Measurements from ENCODE around the gene ST3GAL3. TPM values are rescaled to one million over a fixed set of nuclear protein-coding genes. Genes with fewer than 3 reads are reported as not detected.

The ST3GAL3 gene
- total RNA-seq, 2 experiments from 2014 or later: 10.6 to 12.1 TPM

DNA sequence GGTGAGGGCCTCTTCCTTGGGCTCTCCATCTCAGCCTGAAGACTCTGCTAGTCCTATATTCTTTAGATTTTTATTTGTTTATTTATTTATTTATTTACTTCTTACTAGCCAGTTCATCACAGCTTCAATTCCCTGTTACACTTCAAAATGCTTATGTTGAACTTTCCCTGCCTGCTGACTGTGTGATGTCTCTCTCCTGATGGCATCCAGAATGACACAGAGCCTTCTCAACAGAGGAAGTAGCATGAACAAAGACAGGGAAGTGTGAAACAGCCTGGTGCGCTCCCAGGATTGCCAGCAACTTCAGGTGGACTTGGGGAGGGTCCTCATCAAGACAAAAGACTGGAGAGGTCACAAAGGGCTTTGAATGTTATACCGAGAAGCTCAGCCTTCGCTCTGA, 235.1 kb downstream of the ST3GAL3 start:
- ChIA-PET POLR2A (no interaction called here), CTCF (interaction anchor here (8.4 kb wide), 1 partner anchor 7 kb away, joined by 72 read pairs; the partner anchor contains the start of gene ARTN)

DNA sequence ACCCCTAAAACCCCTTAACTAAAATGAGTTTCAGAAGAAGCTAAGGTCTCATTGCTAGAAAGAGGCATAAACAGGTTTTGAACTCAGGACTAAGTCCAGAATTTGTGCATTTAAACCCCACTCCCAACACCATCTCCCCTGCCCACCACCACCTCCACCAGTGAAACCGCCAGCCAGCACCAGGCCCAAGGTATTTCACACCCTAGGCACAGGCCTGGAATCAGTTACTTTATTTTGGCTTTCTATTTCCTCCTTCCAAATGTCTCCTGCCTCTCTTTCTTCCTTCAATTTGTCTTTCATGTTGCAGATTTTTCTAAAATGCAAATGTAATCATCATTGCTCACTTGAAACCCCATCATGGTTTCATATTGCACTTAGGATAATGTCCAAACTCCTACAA, 237.5 kb downstream of the ST3GAL3 start:
- CTCF ChIA-PET: interaction anchor here (1.5 to 8.4 kb wide), 2 partner anchors 10 to 181 kb away, joined by 10 to 72 read pairs; partner anchors contain the start of gene ARTN
- POLR2A ChIA-PET: interaction anchor here (1.0 kb wide), 1 partner anchor 415 kb away, joined by 6 read pairs; no protein-coding TSS in a partner anchor

DNA sequence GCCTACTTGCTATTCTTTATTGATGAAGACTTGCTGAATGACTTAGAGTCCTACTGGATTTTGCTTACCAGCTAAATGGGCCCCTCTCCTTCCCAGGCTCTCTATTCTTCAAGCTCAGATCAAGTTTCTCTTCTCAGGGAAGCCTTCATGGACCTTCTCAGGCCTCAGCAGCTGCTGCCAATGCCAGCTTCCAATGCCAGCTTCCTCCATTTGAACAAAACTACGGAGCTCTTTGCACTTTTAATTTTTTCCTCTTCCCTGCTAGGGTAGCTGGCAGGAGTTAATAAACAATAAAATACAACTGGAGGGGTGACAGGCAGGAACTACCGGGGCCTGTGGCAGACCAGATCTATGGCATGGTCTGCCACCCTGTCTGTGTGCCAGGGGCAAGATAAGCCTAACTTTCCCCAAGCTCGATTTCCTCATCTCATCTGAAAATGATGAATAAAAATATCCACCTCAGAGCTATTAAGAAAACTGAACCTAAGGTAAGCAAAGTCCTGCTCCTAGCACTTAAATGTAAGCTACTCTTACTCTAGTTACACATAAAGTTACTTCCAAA, 238.4 kb downstream of the ST3GAL3 start:
- POLR2A ChIA-PET: interaction anchor here (1.6 kb wide), 1 partner anchor 296 kb away, joined by 5 read pairs; the partner anchor contains the start of gene KDM4A

DNA sequence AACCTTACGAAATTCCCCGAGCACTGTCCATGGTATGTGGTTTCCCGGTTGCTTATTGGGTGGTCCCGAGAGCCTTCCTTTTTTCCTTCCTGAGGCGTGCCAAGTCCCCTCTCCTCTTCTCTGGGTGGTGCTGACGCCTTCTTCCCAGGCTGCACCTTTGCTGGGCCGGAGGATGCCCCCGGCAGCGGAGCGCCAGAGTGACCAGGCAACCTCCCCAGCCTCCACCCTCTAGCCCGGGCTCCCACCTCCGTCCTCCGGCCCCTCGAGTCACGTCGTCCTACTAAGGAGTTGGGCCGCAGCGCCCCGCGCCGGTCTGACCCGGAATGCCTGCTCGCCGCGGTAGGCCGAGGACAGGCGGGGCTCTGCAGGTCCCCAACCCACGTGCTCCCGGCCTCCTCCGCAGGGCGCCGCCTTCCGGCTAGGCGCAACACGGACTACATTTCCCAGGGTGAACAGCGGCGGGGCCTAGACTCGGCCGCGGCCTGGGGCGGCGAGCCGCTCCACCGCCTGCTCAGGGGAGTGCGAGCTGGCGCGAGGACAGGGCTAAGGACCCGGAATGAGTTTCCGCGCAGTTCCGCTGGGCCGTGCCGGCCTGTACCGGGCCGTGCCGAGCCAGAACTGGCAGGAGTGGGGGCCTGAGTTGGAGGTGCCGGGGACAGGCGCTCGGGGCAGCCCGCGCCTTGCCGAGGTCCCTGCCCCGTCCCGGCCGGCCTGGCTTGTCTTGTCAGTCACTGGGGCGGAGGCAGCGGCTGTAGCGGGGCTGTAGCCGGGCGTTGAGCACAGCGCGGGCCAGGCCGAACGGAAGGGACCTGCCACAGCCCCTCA, 239.1 kb downstream of the ST3GAL3 start, which contains the start of gene IPO13:
IPO13 (plus strand) TSS at position 715 of the 825 bp plus-strand sequence. CDS start 651 bp downstream, outside the sequence.
- ChIA-PET POLR2A (interaction anchor here (1.6 kb wide), 1 partner anchor 296 kb away, joined by 5 read pairs; the partner anchor contains the start of gene KDM4A), CTCF (interaction anchor here (0.8 to 8.4 kb wide), 7 partner anchors 11 to 413 kb away, joined by 3 to 72 read pairs (median 4); partner anchors contain the start of genes ARTN and DPH2)

More for the DNA sequence above, 238.4 kb downstream of the ST3GAL3 start:
- CTCF ChIA-PET: interaction anchor here (0.8 to 8.4 kb wide), 7 partner anchors 11 to 412 kb away, joined by 3 to 72 read pairs (median 4); partner anchors contain the start of genes ARTN and DPH2

DNA sequence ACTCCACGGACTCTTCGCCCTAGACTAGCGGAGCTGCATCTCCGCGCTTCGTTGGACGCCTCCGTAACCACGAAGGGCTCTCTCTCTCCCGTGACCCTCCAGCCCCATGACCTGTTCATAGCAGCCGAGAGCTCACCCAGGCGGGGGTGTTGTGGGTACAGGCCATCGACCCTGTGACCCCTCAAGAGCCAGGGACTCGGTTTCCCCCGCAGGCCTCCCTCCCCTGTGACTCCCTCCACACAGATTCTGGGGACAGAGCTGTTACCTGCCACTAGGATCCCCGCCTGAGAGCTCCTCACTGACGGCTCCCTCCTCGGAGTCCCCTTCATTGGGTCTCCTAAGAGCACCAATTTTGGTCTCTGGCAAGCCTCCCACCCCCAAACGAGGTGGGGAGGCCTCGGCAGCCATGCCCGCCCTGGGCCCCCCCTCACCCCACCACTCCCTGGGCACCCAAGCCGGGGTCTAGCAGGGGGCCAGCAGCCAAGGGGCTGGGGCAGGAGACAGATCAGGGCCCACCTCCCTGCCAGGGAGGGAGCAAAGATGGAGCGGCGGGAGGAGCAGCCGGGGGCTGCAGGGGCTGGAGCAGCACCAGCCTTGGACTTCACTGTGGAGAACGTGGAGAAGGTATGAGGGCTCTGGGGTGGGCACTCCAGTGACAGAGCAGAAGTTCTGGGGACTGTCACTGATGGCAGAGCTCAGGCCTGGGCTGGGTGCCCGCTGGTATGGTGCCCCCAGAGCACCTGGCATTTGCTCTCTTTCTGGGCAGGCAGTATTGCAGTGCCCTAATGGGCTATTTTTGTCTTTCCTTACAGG, 239.9 kb downstream of the ST3GAL3 start:
- POLR2A ChIA-PET: interaction anchor here (1.6 kb wide), 1 partner anchor 297 kb away, joined by 5 read pairs; the partner anchor contains the start of gene KDM4A
- CTCF ChIA-PET: interaction anchor here (1.2 to 8.4 kb wide), 4 partner anchors 12 to 46 kb away, joined by 3 to 72 read pairs (median 10); partner anchors contain the start of genes ARTN and DPH2

DNA sequence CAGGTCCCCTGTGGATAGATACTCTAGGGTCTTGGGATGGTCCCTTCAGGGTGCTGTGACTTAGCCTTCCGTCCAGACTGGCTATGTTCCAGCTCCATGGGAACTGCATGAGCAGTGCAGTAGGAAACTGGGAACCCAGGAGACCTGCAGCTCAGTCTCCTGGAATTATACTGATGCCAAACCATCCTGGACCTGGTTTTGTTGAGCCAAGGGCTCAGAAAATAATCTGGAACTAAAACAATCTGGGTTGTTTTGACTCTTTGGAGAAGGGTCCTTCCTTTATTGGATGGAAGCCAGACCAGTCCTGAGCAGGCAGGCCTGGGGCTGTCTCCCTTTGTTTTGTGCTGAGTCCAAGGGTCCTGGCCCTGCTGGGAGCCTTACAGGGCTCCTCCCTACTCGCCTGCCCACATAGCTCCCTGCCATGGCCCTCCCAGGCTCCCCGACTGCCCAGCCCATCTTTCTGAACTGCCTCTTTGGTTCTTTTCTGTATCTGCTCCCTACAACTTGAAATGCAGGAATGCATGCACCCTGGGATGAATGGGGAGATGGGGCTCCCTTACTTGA, 240.6 kb downstream of the ST3GAL3 start:
- CTCF ChIA-PET: interaction anchor here (2.6 to 8.4 kb wide), 2 partner anchors 13 to 22 kb away, joined by 16 to 72 read pairs; partner anchors contain the start of genes ARTN and DPH2

DNA sequence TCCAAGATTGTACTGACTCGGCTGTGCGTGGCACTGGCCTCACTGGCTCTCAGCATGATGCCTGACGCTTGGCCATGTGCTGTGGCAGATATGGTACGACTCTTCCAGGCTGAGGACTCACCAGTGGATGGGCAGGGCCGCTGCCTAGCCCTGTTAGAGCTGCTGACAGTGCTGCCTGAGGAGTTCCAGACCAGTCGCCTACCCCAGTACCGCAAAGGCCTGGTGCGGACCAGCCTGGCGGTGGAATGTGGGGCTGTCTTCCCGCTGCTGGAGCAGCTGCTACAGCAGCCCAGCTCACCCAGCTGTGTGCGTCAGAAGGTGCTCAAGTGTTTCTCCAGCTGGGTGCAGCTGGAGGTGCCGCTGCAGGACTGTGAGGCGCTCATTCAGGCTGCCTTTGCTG, 242.3 kb downstream of the ST3GAL3 start:
- ChIA-PET POLR2A (no interaction called here), CTCF (interaction anchor here (1.2 to 8.4 kb wide), 2 partner anchors 15 to 186 kb away, joined by 3 to 72 read pairs; partner anchors contain the start of gene ARTN)

More for the DNA sequence above, 240.6 kb downstream of the ST3GAL3 start:
- POLR2A ChIA-PET: interaction anchor here (0.6 to 1.0 kb wide), 2 partner anchors 42 to 98 kb away, joined by 4 to 5 read pairs; no protein-coding TSS in a partner anchor

DNA sequence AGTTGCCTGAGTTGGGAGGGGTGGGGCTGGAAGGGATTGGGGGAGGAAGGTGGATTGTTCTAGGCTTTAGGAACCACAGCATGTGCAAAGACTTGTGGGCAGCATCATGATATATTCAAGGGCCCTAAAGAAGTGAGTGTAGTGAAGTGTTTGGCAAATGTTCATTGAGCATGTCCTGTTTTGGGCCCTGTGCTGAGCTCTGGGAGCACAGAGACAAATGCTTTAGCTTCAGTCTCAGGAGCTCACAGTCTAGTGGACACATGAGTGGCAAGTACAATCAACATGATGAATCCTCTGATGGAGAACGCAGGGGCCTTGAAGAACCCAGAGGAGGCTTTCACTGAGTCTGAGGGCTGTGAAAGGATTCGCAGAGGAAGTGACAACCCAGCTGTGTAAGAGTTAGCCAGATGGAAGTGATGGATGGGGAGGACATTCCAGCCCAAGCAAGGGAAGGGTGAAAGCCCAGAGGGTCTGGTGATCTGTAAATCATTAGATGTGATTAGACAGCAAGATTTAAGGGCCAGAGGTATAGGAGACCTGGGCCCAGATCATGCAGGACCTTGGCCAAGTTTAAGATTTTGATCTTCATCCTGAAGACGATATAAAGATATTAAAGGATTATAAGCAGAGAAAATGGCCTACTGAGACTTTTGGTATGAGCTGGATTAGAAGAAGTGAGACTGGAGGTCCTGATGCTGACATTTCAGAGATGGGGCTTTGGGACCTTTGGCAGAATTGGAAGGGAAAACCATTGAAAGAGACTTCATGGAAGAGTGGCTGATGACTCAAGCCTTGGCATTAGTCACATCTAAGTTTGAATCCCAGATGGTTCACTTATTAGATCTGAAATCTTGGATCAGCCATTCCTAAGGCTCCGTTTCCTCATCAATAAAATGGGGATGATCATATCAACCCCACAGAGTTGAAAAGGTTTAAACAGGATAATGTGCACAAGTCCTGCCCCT, 244.0 kb downstream of the ST3GAL3 start:
- POLR2A ChIA-PET: no interaction called here
- CTCF ChIA-PET: no interaction called here

DNA sequence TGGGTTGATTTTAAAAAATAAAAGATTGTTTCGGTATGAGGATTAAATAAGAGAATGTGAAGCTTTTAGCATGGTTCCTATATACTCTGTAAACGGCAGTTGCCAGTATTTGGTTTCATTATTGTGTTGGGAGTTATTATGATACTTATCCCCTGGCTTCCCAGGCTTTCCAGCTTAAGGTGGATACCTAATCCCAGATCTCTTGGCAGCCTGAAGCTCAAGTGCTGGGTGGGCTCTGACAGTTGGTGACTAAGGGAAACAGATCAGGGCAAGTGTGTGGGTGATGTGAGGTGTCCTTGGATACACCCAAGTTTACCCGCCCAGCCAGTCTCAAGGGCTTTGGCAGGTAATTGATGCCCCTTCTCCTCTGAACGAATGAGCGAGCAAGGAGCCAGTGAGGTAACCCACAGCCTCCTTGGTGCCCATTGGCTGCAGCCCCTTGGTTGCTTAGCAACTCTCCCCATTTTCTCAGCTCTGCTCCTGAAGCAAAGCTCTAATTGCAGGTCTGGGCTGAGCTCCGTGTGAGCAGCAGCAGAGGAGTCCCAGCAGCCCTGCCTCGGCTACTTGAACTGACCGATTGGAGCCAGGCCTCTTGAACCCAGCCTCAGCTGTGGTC, 245.5 kb downstream of the ST3GAL3 start:
- CTCF ChIA-PET: interaction anchor here (0.5 to 0.6 kb wide), 2 partner anchors 93 to 127 kb away, joined by 3 read pairs; no protein-coding TSS in a partner anchor
- POLR2A ChIA-PET: interaction anchor here (0.5 kb wide), 1 partner anchor 728 kb away, joined by 4 read pairs; no protein-coding TSS in a partner anchor

DNA sequence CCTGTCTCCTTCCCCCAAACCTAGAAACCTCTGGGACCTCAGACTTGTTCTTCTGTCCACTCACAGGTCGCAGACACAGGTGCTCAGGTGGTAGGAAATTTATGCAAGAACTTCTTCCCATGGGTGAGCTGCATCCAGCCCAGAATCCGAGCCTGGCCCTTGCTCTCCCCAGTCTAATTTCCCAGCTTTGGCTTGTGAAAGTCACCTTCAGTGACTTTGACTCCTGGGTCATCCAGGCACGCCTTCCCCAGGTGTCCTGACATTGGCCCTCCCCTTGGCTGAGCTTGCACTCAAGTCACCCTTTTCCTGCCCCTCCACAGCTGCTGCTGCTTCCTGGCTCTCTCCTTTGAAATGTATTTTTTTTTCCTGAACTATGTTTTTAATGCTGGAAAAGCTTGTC, 246.0 kb downstream of the ST3GAL3 start:
- CTCF ChIA-PET: no interaction called here
- POLR2A ChIA-PET: interaction anchor here (0.5 to 0.6 kb wide), 2 partner anchors 14 to 728 kb away, joined by 3 to 4 read pairs; no protein-coding TSS in a partner anchor

DNA sequence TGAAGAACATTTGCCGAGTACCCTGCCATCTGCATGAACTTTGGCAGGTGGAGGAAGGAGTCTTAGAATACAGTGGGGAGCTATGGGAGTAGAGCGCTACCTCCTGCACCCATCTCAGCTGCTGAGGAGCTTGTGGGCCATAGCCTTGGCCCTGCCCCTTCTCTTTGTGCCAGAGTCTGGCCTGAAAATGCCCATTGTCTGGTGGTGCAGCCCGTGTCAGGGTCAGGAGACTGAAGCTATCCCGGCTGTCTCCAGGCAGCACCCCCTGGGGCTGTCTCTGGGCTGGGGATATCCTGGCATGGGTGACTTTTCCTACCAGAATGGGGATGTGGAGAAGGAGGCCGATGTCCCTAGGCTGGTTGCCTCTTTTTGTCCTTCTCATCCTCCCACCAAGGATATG, 246.7 kb downstream of the ST3GAL3 start:
- POLR2A ChIA-PET: interaction anchor here (0.6 kb wide), 1 partner anchor 13 kb away, joined by 3 read pairs; no protein-coding TSS in a partner anchor
- CTCF ChIA-PET: no interaction called here

DNA sequence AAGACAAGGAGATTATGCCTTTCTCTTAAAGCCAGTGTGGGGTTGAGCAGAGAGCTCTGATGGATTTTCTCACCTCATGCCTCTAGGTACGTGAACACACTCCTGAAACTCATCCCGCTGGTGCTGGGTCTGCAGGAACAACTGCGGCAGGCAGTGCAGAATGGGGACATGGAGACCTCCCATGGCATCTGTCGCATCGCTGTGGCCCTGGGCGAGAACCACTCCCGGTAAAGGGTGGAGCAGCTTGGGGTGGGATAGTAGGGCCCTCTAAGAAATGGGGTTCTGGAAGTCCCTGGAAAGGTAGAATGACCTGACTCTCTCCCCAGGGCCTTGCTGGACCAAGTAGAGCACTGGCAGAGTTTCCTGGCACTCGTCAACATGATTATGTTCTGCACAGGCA, 248.9 kb downstream of the ST3GAL3 start:
- POLR2A ChIA-PET: no interaction called here
- CTCF ChIA-PET: interaction anchor here (1.2 to 1.7 kb wide), 2 partner anchors 21 to 22 kb away, joined by 3 to 4 read pairs; partner anchors contain the start of gene ARTN

DNA sequence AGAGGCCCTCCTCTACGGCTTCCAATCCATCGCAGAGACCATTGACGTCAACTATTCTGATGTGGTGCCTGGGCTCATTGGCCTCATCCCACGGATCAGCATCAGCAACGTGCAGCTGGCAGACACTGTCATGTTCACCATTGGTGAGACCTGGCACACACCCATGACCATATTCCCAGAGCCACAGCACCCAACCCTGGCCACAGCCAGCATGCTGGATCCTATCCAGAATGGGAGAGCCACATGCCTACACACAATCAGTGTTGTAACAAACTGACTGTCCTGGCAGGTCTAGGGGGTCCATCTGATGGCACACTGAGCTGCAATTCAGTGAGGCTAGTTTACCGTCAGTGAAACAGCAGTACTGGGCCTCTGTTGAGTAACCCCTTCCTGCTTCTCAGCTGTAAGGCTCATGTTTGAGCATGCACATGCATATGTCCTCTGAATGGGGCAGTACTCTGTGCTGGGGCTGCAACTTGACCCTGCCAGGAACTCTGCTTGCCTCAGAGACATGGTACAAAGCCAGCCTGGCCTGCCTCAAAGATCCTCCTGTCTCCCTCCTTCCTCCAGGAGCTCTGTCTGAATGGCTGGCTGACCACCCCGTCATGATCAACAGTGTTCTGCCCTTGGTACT, 250.2 kb downstream of the ST3GAL3 start:
- ChIA-PET CTCF (no interaction called here), POLR2A (no interaction called here)

DNA sequence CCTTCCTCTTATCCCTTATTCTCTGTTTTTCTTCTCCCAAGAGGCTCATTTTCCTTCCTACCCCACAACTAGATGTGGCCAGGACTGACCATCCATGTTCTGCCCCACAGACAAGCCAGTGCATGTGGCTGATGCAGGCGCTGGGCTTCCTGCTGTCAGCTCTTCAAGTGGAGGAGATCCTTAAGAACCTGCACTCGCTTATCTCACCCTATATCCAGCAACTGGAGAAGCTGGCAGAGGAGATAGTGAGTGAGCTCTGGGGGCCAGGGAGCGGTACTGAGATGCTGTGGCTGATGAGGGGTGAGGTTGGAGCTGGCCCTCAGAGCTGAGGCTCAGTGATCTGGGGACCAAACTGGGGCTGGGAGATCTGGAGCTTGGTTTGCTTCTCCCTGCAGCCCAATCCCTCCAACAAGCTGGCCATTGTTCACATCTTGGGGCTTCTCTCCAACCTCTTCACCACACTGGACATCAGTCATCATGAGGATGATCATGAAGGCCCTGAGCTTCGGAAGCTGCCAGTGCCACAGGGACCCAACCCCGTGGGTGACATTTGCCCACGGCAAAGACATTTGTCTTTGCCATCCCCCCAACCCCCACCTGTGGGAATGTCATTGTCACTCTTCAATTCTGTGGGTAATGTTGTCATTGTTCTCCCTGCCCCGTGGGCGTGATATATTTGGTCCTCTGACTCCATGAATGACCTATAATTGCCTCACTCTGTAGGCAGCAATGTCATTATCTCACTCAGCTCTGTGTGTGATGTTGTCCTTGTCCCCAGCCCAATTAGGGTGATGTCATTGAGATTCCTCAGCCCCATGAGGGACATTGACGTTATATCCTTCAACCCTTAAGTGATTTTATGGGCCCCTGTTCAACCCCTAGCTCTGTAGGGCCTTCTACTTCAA, 251.3 kb downstream of the ST3GAL3 start:
- POLR2A ChIA-PET: no interaction called here
- CTCF ChIA-PET: no interaction called here

DNA sequence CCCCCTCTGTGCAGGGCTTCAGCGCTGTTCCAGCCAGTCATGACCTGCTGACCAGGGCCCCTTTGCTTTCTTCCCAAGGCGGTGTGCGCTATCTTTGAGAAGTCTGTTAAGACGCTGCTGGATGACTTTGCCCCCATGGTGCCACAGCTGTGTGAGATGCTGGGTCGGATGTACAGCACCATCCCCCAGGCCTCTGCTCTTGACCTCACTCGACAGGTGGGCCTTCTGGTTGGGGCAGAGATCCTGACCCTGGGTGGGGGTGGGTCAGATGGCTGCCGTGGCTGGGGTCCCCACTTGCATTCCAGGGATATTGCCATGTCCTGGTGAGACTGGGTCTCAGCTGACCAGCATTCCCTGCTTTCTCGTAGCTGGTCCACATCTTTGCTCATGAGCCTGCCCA, 253.5 kb downstream of the ST3GAL3 start:
- CTCF ChIA-PET: no interaction called here
- POLR2A ChIA-PET: no interaction called here

DNA sequence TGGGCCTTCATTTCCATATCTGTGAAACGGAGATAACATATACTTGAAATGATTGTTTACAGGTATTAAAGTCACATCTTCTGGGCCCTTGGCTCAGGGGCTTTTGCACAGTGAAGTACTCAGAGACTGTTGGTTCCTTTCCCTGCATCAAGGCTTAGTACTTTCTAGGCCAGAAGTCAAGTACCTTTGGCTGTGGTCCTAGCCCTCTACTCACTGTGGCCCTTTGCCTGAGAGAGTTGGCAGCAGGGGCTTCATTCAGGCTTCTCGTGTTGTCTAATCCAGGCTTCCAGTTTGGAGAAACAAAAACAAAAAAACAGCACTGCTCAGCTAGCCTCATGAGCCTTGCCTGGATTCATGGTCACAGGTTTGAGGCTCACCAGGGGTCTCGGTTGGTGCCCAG, 254.4 kb downstream of the ST3GAL3 start:
- POLR2A ChIA-PET: no interaction called here

More for the DNA sequence above, 254.4 kb downstream of the ST3GAL3 start:
- CTCF ChIA-PET: no interaction called here
